ENCODE results near the gene PIGM.

PIGM gene

DNA sequence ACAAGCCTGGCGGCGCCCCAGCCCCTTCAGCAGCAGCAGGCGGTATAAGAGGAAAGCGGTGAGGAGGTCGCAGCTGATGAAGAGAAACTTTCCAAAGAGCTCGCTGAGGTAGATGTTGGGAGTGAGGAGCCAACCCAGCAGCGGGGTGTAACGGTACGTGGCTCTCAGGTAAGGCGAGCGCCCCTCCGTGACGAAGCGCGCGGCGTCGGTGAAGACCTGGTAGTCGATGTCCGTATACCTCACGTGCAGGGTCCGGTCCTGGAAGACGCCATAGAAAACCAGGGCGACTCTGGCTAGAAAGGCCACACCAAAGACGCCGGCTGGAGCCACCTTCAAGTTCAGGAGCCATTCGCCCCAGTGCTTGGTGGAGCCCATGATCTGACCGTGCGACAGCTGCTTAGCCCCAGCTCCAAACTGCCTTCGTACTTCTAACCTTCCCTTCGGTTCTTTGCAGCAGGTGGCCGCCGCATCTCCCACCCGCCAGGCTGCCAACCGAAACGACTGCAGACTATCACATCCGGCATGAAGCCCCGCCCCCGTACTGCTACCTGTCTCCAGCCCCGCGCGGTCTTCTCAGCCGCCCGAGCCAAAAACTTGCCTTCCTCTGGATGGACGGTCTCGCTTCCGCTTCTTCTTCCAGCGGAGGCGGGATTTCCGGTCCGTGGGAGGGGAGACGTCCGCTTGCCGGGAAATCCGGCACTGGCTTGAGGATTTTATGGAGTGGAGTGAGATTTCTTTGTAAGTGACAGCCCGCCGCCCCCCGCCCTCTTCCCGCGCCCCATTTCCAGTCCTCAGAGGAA, at the start of gene PIGM:
Gene PIGM, minus strand, starts transcription at position 626 of the 800 bp plus-strand sequence. Its CDS starts 251 bp downstream, at position 375.
- Histone ChIP-seq H3K27me3 (ENCODE audit: insufficient read depth, low read length, poor library complexity) (no peaks in the 10 kb centered on the region), H3K79me2 (ENCODE audit: insufficient read depth, low read length) (peaks cover 20% of the 10 kb centered on the region; the same call in 1 of the 2 replicates), H3K4me1 (ENCODE audit: insufficient read depth, low read length) (peaks cover 32% of the 10 kb centered on the region), H3K27ac (ENCODE audit: low read length) (peak within 1 kb of the TSS; percentile 69), H3K4me3 (ENCODE audit: low read depth in 1 of 2, low read length in 2 of 2) (peak within 1 kb of the TSS; percentile 56 to 81; a peak in 3 of 4 replicates), H3K9me3 (ENCODE audit: insufficient read depth, low read length, severe bottlenecking) (no peaks in the 10 kb centered on the region), H4K20me1 (ENCODE audit: insufficient read depth, low read length) (no peaks in the 10 kb centered on the region), H3K4me2 (ENCODE audit: insufficient read depth, low read length) (peak within 1 kb of the TSS; percentile 93), H3K36me3 (ENCODE audit: insufficient read depth, low read length) (no peaks in the 10 kb centered on the region), H3K9ac (ENCODE audit: low read depth, low read length) (peak within 1 kb of the TSS; percentile 68), H2AFZ (ENCODE audit: low read depth, low read length) (peak within 1 kb of the TSS; percentile 87)
- ATAC-seq (ENCODE audit: insufficient read depth, low read depth), result peak; percentile 96
- TF ChIP-seq EZH2 (IDR thresholded peaks at IDR 0.05; ENCODE audit: borderline replicate concordance, low read depth, low read length, severe bottlenecking), result no peak
- peak; percentile 95 for DNase-seq

DNA sequence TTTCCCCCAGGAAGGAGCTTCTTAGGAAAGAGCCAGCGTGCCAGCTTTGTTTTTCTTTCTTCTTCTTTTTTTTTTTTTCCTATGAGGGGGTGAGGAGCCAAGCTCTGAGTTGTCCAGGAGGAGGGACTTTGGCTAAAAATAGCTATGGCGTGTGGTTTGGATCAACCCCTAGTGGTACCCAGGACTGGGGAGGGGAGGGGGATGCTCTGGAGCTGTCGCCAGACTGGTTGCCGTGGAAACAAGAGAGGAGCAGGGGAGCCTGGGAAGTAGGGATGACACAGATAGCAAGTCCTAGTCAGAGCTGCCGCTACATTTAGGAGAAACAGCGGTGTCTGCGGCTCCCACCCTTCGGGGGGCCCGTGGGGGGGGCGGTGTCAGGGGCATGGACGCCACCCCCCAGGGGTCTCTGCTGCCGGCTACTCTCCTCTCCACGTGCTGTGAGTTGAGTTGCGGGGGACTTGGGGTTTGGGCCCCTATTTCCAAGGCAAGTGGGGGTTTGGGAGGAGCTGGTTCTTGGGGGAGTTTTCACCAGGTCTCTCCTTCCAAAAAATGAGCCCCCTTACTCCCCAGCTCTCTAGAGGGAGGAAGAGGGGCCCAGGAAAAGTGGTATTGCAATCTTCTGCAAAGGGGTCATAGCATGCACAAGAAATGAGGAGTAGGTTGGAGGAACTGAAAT, 49.6 kb upstream of the PIGM start, which contains the start of gene KCNJ9:
Gene KCNJ9, plus strand, starts transcription at position 278 of the 676 bp plus-strand sequence. CDS start 2,493 bp downstream, outside the sequence.
- no peak for DNase-seq
- no peak for ATAC-seq (ENCODE audit: insufficient read depth, low read depth)

GRCh38 chr1:160080381-160081100, 48.8 kb upstream of the PIGM start:
- no peak for ATAC-seq (ENCODE audit: insufficient read depth, low read depth)
- Histone ChIP-seq H3K27ac (ENCODE audit: low read length) (no peak overlapping the region), H3K4me3 (ENCODE audit: low read depth in 1 of 2, low read length in 2 of 2) (no peak overlapping the region), H3K9me3 (ENCODE audit: insufficient read depth, low read length, severe bottlenecking) (no peaks in the 10 kb centered on the region), H3K27me3 (ENCODE audit: insufficient read depth, low read length, poor library complexity) (peaks cover 11% of the 10 kb centered on the region), H3K4me2 (ENCODE audit: insufficient read depth, low read length) (no peak overlapping the region), H2AFZ (ENCODE audit: low read depth, low read length) (no peak overlapping the region), H3K4me1 (ENCODE audit: insufficient read depth, low read length) (no peaks in the 10 kb centered on the region), H3K79me2 (ENCODE audit: insufficient read depth, low read length) (no peaks in the 10 kb centered on the region), H4K20me1 (ENCODE audit: insufficient read depth, low read length) (no peaks in the 10 kb centered on the region), H3K36me3 (ENCODE audit: insufficient read depth, low read length) (peaks cover 3% of the 10 kb centered on the region; the same call in 1 of the 2 replicates), H3K9ac (ENCODE audit: low read depth, low read length) (no peak overlapping the region)
- no peak for TF ChIP-seq EZH2 (IDR thresholded peaks at IDR 0.05; ENCODE audit: borderline replicate concordance, low read depth, low read length, severe bottlenecking)
- no peak for TF ChIP-seq CTCF (IDR thresholded peaks at IDR 0.05; ENCODE audit: borderline replicate concordance, extremely low read depth, low read length, poor library complexity, severe bottlenecking)
- DNase-seq, result no peak

More for the DNA sequence above, 49.6 kb upstream of the PIGM start, which contains the start of gene KCNJ9:
- Histone ChIP-seq H3K27me3 (ENCODE audit: insufficient read depth, low read length, poor library complexity) (peaks cover 7% of the 10 kb centered on the region), H3K4me1 (ENCODE audit: insufficient read depth, low read length) (no peaks in the 10 kb centered on the region), H3K27ac (ENCODE audit: low read length) (no peak within 1 kb of the TSS), H3K9ac (ENCODE audit: low read depth, low read length) (no peak within 1 kb of the TSS), H3K36me3 (ENCODE audit: insufficient read depth, low read length) (peaks cover 3% of the 10 kb centered on the region; the same call in 1 of the 2 replicates), H4K20me1 (ENCODE audit: insufficient read depth, low read length) (no peaks in the 10 kb centered on the region), H3K4me2 (ENCODE audit: insufficient read depth, low read length) (no peak within 1 kb of the TSS), H3K4me3 (ENCODE audit: low read depth in 1 of 2, low read length in 2 of 2) (no peak within 1 kb of the TSS), H3K9me3 (ENCODE audit: insufficient read depth, low read length, severe bottlenecking) (no peaks in the 10 kb centered on the region), H2AFZ (ENCODE audit: low read depth, low read length) (no peak within 1 kb of the TSS), H3K79me2 (ENCODE audit: insufficient read depth, low read length) (no peaks in the 10 kb centered on the region)
- TF ChIP-seq CTCF (IDR thresholded peaks at IDR 0.05; ENCODE audit: borderline replicate concordance, extremely low read depth, low read length, poor library complexity, severe bottlenecking) (no peak), EZH2 (IDR thresholded peaks at IDR 0.05; ENCODE audit: borderline replicate concordance, low read depth, low read length, severe bottlenecking) (no peak)

Measured in DND-41 (cell line).